Loucy (cell line): Measurements from ENCODE around the gene OR6S1.

Source experiments
- H2AFZ ChIP-seq: fragments of 200-600 bp; sonication (generic); 2 replicates; pipeline ENCODE4 v1.6.0; 2016; ENCODE audit warnings: antibody characterized with exemption, mild to moderate bottlenecking, low read length, moderate library complexity
- H3F3A ChIP-seq: fragments of 200-600 bp; 2 replicates; pipeline ENCODE4 v1.6.0; 2016; ENCODE audit warnings: antibody characterized with exemption, low read depth, mild to moderate bottlenecking
- H3K27me3 ChIP-seq: fragments of 200-600 bp; sonication (generic); 2 replicates; pipeline ENCODE4 v1.6.1; 2014; ENCODE audit warnings: low read length, mild to moderate bottlenecking; ENCODE audit not compliant: insufficient read depth, poor library complexity, severe bottlenecking
- H3K36me3 ChIP-seq: fragments of 200-600 bp; sonication (generic); 2 replicates; pipeline ENCODE4 v1.6.1; 2016; ENCODE audit warnings: low read length; ENCODE audit not compliant: insufficient read depth
- H3K4me1 ChIP-seq: fragments of 200-600 bp; sonication (generic); 2 replicates; pipeline ENCODE4 v1.5.1; 2014; ENCODE audit warnings: low read length, mild to moderate bottlenecking; ENCODE audit not compliant: insufficient read depth, poor library complexity, severe bottlenecking
- H3K4me2 ChIP-seq: fragments of 200-600 bp; sonication (generic); 2 replicates; pipeline ENCODE4 v1.6.0; 2014; ENCODE audit warnings: antibody characterized with exemption, low read length, low read depth, mild to moderate bottlenecking; ENCODE audit not compliant: poor library complexity, severe bottlenecking
- H3K4me3 ChIP-seq: fragments of 200-600 bp; sonication (generic); 2 replicates; pipeline ENCODE4 v1.5.1; 2014; ENCODE audit warnings: low read length, mild to moderate bottlenecking, mixed read lengths; ENCODE audit not compliant: poor library complexity, severe bottlenecking
- H3K79me2 ChIP-seq: fragments of 200-600 bp; sonication (generic); 2 replicates; pipeline ENCODE4 v1.6.1; 2014; ENCODE audit warnings: low read length; ENCODE audit not compliant: insufficient read depth
- H3K9ac ChIP-seq: fragments of 200-600 bp; sonication (generic); 2 replicates; pipeline ENCODE4 v1.6.0; 2014; ENCODE audit warnings: mild to moderate bottlenecking, low read depth, low read length, moderate library complexity; ENCODE audit not compliant: poor library complexity, severe bottlenecking
- H3K9me2 ChIP-seq: fragments of 200-600 bp; sonication (generic); replicated peaks from 2 replicates; pipeline ENCODE4 v1.6.1; 2016; ENCODE audit warnings: low read depth, low read length, mixed read lengths
- H3K9me3 ChIP-seq: fragments of 200-600 bp; sonication (generic); 2 replicates; pipeline ENCODE4 v1.6.1; 2014; ENCODE audit warnings: mild to moderate bottlenecking, antibody characterized with exemption, low read length, low read depth; ENCODE audit not compliant: insufficient read depth
- H4K20me1 ChIP-seq: fragments of 200-600 bp; sonication (generic); 2 replicates; pipeline ENCODE4 v1.6.0; 2014; ENCODE audit warnings: antibody characterized with exemption, low read length, mild to moderate bottlenecking; ENCODE audit not compliant: insufficient read depth, poor library complexity, severe bottlenecking
- CTCF ChIP-seq: fragments of 200-600 bp; sonication (generic); conservative IDR thresholded peaks from 2 replicates; pipeline ENCODE4 v1.5.1; 2014; ENCODE audit warnings: mild to moderate bottlenecking, antibody characterized with exemption, low read length
- EZH2phosphoT487 ChIP-seq: fragments of 200-600 bp; IDR thresholded peaks from 2 replicates; pipeline ENCODE4 v1.6.1; 2018; ENCODE audit warnings: antibody characterized with exemption, mild to moderate bottlenecking, moderate library complexity, borderline replicate concordance

OR6S1 gene

DNA sequence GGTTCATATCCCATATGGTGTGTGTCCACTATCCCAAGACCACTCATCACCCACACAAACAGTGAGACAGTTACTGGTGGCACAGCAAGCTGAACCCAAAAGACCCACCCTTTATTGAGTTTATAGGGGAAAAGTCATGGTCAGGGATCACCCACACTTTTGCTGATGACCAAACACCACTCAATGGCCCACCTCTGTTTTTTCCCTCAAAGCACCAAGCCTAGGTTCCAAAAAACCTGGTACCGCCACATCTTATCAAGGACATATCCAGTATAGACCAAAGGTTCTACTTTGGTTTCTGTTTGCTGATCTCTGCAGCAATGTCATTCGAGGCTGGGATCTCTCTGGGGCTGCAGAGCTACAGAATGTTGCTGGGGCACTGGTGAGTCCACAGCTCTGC, 19.7 kb upstream of the OR6S1 start:
- Histone ChIP-seq H3K9ac (no peak overlapping the region), H3K4me2 (no peak overlapping the region), H3K27me3 (no peaks in the 10 kb centered on the region), H3K79me2 (no peaks in the 10 kb centered on the region), H3K9me2 (no peaks in the 10 kb centered on the region), H2AFZ (peak overlapping the region; percentile 15; the same call in 1 of the 2 replicates), H3K4me3 (no peak overlapping the region), H3K9me3 (no peaks in the 10 kb centered on the region), H4K20me1 (no peaks in the 10 kb centered on the region), H3K4me1 (no peaks in the 10 kb centered on the region), H3F3A (no peaks in the 10 kb centered on the region), H3K36me3 (no peaks in the 10 kb centered on the region)
- TF ChIP-seq CTCF (no peak), EZH2phosphoT487 (no peak)

DNA sequence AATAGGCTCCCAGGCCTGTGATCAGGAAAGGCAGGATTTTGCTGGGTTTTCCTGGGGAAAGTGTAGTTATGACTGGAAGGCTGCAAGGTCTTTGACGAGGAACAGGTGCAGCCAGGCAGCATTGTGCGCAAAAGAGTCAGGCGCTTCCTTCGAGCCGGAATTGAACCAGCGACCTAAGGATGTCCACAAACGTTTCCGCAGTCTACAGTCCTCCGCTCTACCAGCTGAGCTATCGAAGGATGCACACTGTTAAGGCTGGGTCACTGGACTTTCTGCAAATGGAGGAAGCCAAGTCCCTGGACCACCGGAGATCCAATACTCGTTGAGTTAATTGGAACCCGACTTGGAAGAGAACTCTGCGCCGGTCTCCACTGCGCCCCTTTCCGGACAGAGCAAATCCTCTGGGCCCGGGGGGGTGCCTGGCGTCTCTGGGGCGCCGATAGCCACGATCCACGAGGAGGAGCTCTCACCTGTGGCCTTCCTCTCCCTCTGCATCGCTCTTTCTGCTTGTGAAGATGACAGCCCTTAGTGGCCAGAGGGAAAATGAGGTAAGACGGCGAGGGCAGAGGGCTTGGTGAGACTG, 18.4 kb upstream of the OR6S1 start:
- H3K4me2 ChIP-seq = no peak overlapping the region
- no peak overlapping the region for H3K4me3 ChIP-seq

DNA sequence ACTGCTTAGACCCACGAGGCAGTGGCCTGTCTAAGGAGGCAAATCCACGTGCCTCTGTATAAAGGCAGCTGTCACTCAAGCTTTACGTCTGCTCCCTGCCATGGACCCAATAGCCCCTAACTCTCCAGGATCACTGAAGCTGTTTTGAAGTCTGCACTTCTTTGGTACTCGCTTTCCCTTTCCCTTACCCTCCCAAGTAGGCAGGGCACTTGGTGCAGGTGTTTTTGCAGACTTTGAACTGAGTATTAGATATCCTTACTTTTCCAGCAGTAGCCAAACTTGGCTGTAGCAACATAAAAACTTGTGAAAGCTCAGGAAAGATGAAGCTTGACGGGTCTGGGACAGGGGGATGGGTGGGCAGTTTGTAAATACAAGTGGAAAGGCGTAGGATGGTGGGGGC, 17.8 kb upstream of the OR6S1 start:
- H3K9ac ChIP-seq = no peak overlapping the region
- H3K4me1 ChIP-seq = no peaks in the 10 kb centered on the region
- no peak overlapping the region for H3K4me3 ChIP-seq
- H3K9me2 ChIP-seq = no peaks in the 10 kb centered on the region
- no peaks in the 10 kb centered on the region for H3F3A ChIP-seq
- H2AFZ ChIP-seq = no peak overlapping the region
- H3K36me3 ChIP-seq = no peaks in the 10 kb centered on the region
- no peaks in the 10 kb centered on the region for H3K27me3 ChIP-seq
- no peaks in the 10 kb centered on the region for H3K9me3 ChIP-seq
- H3K79me2 ChIP-seq = no peaks in the 10 kb centered on the region
- no peak overlapping the region for H3K4me2 ChIP-seq
- H4K20me1 ChIP-seq = no peaks in the 10 kb centered on the region
- TF ChIP-seq EZH2phosphoT487 (no peak), CTCF (no peak)

More for the DNA sequence above, 18.4 kb upstream of the OR6S1 start:
- no peaks in the 10 kb centered on the region for H3K4me1 ChIP-seq
- H3K9me3 ChIP-seq = no peaks in the 10 kb centered on the region
- no peaks in the 10 kb centered on the region for H3K9me2 ChIP-seq
- no peak overlapping the region for H3K9ac ChIP-seq
- no peaks in the 10 kb centered on the region for H3F3A ChIP-seq
- H2AFZ ChIP-seq = no peak overlapping the region
- no peaks in the 10 kb centered on the region for H3K79me2 ChIP-seq
- H4K20me1 ChIP-seq = no peaks in the 10 kb centered on the region
- no peak for TF ChIP-seq EZH2phosphoT487
- no peak for TF ChIP-seq CTCF
- H3K36me3 ChIP-seq = no peaks in the 10 kb centered on the region
- no peaks in the 10 kb centered on the region for H3K27me3 ChIP-seq
